HEK293 (cell line): ENCODE measurements around the gene CACNA1S.

Source experiments
- CTCF ChIA-PET: fragments of 350-600 bp; formaldehyde crosslinking; extraction: SDS; loops from one replicate; lab custom pipeline; 2021; ENCODE audit warnings: antibody characterized with exemption; lab: Yijun Ruan, JAX
- POLR2A ChIA-PET: fragments of 300-600 bp; formaldehyde crosslinking; extraction: SDS; loops from one replicate; lab custom pipeline; 2020; ENCODE audit warnings: antibody characterized with exemption, inconsistent platforms; lab: Yijun Ruan, JAX
- H3K27ac ChIP-seq: fragments of 200-500 bp; sonication (Bioruptor generic); 2 replicates; pipeline ENCODE4 v1.5.1; 2014; ENCODE audit warnings: low read depth, low read length, control low read depth, inconsistent platforms; ENCODE audit errors: extremely low read depth
- H3K36me3 ChIP-seq, 2 experiments: fragments of 200-500 bp in 1 of 2; sonication (Bioruptor generic) in 1 of 2; 1 replicate in 1 of 2; 2 replicates in 1 of 2; pipeline ENCODE4 v1.5.1; 2014 to 2017; ENCODE audit warnings: inconsistent platforms in 2 of 2, low read length in 2 of 2; ENCODE audit not compliant: control insufficient read depth in 2 of 2, insufficient read depth in 1 of 2
- H3K4me1 ChIP-seq: fragments of 200-500 bp; sonication (Bioruptor generic); 2 replicates; pipeline ENCODE4 v1.5.1; 2014; ENCODE audit warnings: mild to moderate bottlenecking, low read length, inconsistent platforms; ENCODE audit not compliant: control insufficient read depth, insufficient read depth
- H3K4me3 ChIP-seq: 2 replicates; pipeline ENCODE4 v1.5.1; 2011; ENCODE audit warnings: low read depth, mild to moderate bottlenecking, control low read depth, low read length, moderate library complexity
- H3K9me3 ChIP-seq: fragments of 200-500 bp; sonication (Bioruptor generic); 2 replicates; pipeline ENCODE4 v1.5.1; 2014; ENCODE audit warnings: low read depth, low read length, inconsistent platforms; ENCODE audit not compliant: control insufficient read depth, insufficient read depth
- ZBTB20 ChIP-seq: fragments of 450-650 bp; formaldehyde crosslinking; IDR thresholded peaks from 2 replicates; pipeline ENCODE4 v1.5.1; 2016; ENCODE audit warnings: missing biosample characterization, missing genetic modification characterization
- ZFHX2 ChIP-seq: fragments of 450-650 bp; formaldehyde crosslinking; conservative IDR thresholded peaks from 2 replicates; pipeline ENCODE4 v1.5.1; 2016; ENCODE audit warnings: missing biosample characterization, missing genetic modification characterization
- ZNF10 ChIP-seq: fragments of 450-650 bp; formaldehyde crosslinking; IDR thresholded peaks from 2 replicates; pipeline ENCODE4 v1.5.1; 2017; ENCODE audit warnings: missing biosample characterization, missing genetic modification characterization
- ZNF114 ChIP-seq: fragments of 450-650 bp; formaldehyde crosslinking; IDR thresholded peaks from 2 replicates; pipeline ENCODE4 v1.5.0; 2017; ENCODE audit warnings: missing biosample characterization, missing genetic modification characterization
- ZNF2 ChIP-seq: fragments of 450-650 bp; formaldehyde crosslinking; IDR thresholded peaks from 2 replicates; pipeline ENCODE4 v1.5.1; 2016; ENCODE audit warnings: missing biosample characterization, missing genetic modification characterization
- ZNF26 ChIP-seq: fragments of 450-650 bp; formaldehyde crosslinking; IDR thresholded peaks from 2 replicates; pipeline ENCODE4 v1.5.1; 2016; ENCODE audit warnings: missing biosample characterization, missing genetic modification characterization
- ZNF433 ChIP-seq: fragments of 450-650 bp; formaldehyde crosslinking; IDR thresholded peaks from 2 replicates; pipeline ENCODE4 v1.5.1; 2016; ENCODE audit warnings: missing biosample characterization, missing genetic modification characterization, low read depth
- ZNF555 ChIP-seq: fragments of 450-650 bp; formaldehyde crosslinking; conservative IDR thresholded peaks from 2 replicates; pipeline ENCODE4 v1.5.1; 2017; ENCODE audit warnings: missing biosample characterization, mild to moderate bottlenecking, missing genetic modification characterization, inconsistent platforms
- ZNF596 ChIP-seq: fragments of 450-650 bp; IDR thresholded peaks from 2 replicates; pipeline ENCODE4 v1.5.0; 2018; ENCODE audit warnings: missing biosample characterization, mild to moderate bottlenecking, missing genetic modification characterization, moderate library complexity
- ZNF664 ChIP-seq: fragments of 450-650 bp; formaldehyde crosslinking; IDR thresholded peaks from 2 replicates; pipeline ENCODE4 v1.5.1; 2016; ENCODE audit warnings: missing biosample characterization, missing genetic modification characterization
- ZNF777 ChIP-seq: fragments of 450-650 bp; formaldehyde crosslinking; IDR thresholded peaks from 2 replicates; pipeline ENCODE4 v1.5.1; 2017; ENCODE audit warnings: missing biosample characterization, missing genetic modification characterization, borderline replicate concordance
- ZNF791 ChIP-seq: fragments of 450-650 bp; formaldehyde crosslinking; IDR thresholded peaks from 2 replicates; pipeline ENCODE4 v1.5.1; 2016; ENCODE audit warnings: missing biosample characterization, missing genetic modification characterization
- ZSCAN18 ChIP-seq: fragments of 450-650 bp; formaldehyde crosslinking; IDR thresholded peaks from 2 replicates; pipeline ENCODE4 v1.5.1; 2016; ENCODE audit warnings: missing biosample characterization, missing genetic modification characterization
- TF ChIP-seq, protein P1 (sequence below): fragments of 450-650 bp; formaldehyde crosslinking; IDR thresholded peaks from 2 replicates; pipeline ENCODE4 v1.5.1; 2016; ENCODE audit warnings: missing biosample characterization, missing genetic modification characterization
- TF ChIP-seq, protein P2 (sequence below): fragments of 450-650 bp; formaldehyde crosslinking; IDR thresholded peaks from 2 replicates; pipeline ENCODE4 v1.5.1; 2017; ENCODE audit warnings: missing biosample characterization, missing genetic modification characterization
- TF ChIP-seq, protein P3 (sequence below): fragments of 450-650 bp; formaldehyde crosslinking; IDR thresholded peaks from 2 replicates; pipeline ENCODE4 v1.5.1; 2016; ENCODE audit warnings: missing biosample characterization, missing genetic modification characterization

Gene CACNA1S

GRCh38 chr1:201140235-201140940 is 28.2 kb upstream of the CACNA1S start:
- TF ChIP-seq ZNF2 = no peak
- TF ChIP-seq ZNF433 (tag by site-specific recombination) = no peak
- TF ChIP-seq ZNF114 (tag by site-specific recombination) = no peak
- no peak for TF ChIP-seq ZNF555 (tag by site-specific recombination)
- TF ChIP-seq ZNF791 (tag by site-specific recombination) = no peak
- TF ChIP-seq ZNF26 (tag by site-specific recombination) = no peak
- TF ChIP-seq ZNF777 = no peak
- TF ChIP-seq ZSCAN18 (tag by site-specific recombination) = no peak
- H3K36me3 ChIP-seq = peaks cover 3 to 100% of the 10 kb centered on the region in 2 experiments
- CTCF ChIA-PET = interaction anchor here (0.6 to 1.7 kb wide), 6 partner anchors 9 to 168 kb away, joined by 3 to 5 read pairs (median 4); no protein-coding TSS in a partner anchor

DNA sequence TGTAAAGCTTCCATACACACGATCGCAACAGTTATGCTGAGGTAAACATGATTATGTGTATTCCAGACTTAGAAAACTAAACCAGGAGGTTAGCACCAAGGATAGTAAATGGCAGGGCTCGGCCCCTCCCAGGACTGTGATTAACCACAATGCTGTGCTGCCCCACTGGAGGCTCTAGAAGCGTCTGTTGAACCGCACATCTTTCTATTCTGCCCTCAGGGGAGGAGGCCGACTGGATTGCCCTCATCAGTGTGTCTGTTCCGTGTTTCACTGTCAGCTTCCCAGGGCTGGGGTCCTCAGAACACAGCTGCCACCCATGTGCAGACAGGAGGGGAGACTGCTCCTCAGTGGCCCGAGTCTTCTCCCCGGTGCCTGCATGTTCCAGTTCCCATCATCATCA is 27.5 kb upstream of the CACNA1S start:
- H3K27ac ChIP-seq = no peak overlapping the region
- H3K36me3 ChIP-seq = peaks cover 0 to 100% of the 10 kb centered on the region in 2 experiments; a peak in 2 of 3 replicates
- TF ChIP-seq, protein P1, sequence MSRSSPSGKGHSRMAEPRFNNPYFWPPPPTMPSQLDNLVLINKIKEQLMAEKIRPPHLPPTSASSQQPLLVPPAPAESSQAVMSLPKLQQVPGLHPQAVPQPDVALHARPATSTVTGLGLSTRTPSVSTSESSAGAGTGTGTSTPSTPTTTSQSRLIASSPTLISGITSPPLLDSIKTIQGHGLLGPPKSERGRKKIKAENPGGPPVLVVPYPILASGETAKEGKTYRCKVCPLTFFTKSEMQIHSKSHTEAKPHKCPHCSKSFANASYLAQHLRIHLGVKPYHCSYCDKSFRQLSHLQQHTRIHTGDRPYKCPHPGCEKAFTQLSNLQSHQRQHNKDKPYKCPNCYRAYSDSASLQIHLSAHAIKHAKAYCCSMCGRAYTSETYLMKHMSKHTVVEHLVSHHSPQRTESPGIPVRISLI = no peak
- TF ChIP-seq, protein P2, sequence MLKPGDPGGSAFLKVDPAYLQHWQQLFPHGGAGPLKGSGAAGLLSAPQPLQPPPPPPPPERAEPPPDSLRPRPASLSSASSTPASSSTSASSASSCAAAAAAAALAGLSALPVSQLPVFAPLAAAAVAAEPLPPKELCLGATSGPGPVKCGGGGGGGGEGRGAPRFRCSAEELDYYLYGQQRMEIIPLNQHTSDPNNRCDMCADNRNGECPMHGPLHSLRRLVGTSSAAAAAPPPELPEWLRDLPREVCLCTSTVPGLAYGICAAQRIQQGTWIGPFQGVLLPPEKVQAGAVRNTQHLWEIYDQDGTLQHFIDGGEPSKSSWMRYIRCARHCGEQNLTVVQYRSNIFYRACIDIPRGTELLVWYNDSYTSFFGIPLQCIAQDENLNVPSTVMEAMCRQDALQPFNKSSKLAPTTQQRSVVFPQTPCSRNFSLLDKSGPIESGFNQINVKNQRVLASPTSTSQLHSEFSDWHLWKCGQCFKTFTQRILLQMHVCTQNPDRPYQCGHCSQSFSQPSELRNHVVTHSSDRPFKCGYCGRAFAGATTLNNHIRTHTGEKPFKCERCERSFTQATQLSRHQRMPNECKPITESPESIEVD (tag by site-specific recombination) = no peak
- TF ChIP-seq, protein P3, sequence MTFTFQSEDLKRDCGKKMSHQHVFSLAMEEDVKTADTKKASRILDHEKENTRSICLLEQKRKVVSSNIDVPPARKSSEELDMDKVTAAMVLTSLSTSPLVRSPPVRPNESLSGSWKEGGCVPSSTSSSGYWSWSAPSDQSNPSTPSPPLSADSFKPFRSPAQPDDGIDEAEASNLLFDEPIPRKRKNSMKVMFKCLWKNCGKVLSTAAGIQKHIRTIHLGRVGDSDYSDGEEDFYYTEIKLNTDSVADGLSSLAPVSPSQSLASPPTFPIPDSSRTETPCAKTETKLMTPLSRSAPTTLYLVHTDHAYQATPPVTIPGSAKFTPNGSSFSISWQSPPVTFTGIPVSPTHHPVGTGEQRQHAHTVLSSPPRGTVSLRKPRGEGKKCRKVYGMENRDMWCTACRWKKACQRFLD (tag by site-specific recombination) = no peak
- TF ChIP-seq ZNF664 (tag by site-specific recombination) (no peak), ZNF10 (tag by site-specific recombination) (no peak), ZFHX2 (tag by site-specific recombination) (no peak), ZNF777 (no peak), ZBTB20 (no peak), ZNF596 (tag by site-specific recombination) (no peak)
- TF ChIP-seq, all 188 proteins: peak for 0
- H3K9me3 ChIP-seq = no peaks in the 10 kb centered on the region
- CTCF ChIA-PET = interaction anchor here (0.7 to 1.7 kb wide), 3 partner anchors 9 to 167 kb away, joined by 3 to 5 read pairs (median 5); no protein-coding TSS in a partner anchor
- POLR2A ChIA-PET = no interaction called here
- H3K4me3 ChIP-seq = no peak overlapping the region
- H3K4me1 ChIP-seq = no peaks in the 10 kb centered on the region

More at GRCh38 chr1:201140235-201140940, 28.2 kb upstream of the CACNA1S start:
- H3K9me3 ChIP-seq = no peaks in the 10 kb centered on the region
- H3K4me1 ChIP-seq = no peaks in the 10 kb centered on the region
- no peak overlapping the region for H3K4me3 ChIP-seq
- no peak overlapping the region for H3K27ac ChIP-seq
- POLR2A ChIA-PET = interaction anchor here (0.9 kb wide), 1 partner anchor 12 kb away, joined by 3 read pairs; no protein-coding TSS in a partner anchor
